ENCODE measurements around the gene FCHSD1.

FCHSD1 gene

GRCh38 chr5:141672841-141673813, 21.9 kb upstream of the FCHSD1 start:
- no peak for DNase-seq

DNA sequence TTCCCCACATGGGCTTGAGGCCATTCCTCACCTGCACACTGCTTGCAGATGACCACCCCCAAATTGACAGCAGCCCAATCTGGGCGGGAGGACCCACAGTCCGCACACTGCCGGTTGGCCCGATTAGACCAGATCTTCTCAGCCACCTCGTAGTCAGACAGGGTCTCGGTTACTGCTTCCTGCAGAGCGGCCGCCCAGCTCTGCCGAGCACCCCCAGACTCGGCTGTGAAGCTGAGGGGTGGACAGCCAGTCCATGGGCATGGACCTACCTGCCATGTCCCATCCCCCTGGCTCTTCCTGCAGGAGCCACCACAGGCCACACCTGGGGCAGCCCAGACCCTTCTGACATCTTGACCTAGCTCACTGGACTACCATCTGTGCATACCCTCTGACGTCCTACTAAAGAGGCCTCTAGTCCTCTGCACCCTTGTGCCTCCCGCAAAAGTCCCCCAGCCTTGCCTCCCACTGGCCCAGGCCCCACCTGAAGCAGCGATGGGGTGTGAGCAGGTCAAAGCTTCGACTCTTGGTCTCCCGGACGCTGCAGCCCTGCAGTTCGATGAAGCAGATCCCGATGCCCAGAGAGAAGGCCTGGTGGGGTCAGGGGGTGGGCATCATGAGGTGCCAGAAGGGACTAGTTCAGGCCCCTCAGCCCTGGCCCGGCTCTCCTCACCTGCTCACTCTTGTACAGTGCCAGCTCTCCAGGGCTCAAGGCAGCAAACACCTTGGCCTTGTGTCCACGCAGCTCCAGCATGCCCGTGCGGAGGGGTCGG, 21.0 kb upstream of the FCHSD1 start:
- no peak for DNase-seq

DNA sequence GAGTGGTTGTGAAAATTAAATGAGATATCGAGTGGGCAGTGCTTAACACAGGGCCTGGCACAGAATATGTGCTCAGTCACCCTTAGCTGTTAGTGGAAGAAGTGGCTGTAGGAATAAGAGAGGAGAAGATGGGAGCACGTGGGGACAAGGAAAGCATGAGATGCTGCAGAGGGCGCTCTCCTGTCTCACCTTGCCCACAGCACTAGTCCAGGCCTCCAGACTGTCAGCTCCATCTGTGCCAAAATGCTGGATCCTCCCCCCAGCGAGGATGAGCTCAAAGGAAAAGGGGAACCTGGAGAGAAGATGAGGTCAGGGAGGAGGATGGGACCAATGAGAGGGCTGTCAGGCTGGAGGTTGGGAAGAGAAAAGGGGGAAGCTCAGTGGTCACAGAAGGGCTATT, 18.3 kb upstream of the FCHSD1 start:
- no peak for DNase-seq

DNA sequence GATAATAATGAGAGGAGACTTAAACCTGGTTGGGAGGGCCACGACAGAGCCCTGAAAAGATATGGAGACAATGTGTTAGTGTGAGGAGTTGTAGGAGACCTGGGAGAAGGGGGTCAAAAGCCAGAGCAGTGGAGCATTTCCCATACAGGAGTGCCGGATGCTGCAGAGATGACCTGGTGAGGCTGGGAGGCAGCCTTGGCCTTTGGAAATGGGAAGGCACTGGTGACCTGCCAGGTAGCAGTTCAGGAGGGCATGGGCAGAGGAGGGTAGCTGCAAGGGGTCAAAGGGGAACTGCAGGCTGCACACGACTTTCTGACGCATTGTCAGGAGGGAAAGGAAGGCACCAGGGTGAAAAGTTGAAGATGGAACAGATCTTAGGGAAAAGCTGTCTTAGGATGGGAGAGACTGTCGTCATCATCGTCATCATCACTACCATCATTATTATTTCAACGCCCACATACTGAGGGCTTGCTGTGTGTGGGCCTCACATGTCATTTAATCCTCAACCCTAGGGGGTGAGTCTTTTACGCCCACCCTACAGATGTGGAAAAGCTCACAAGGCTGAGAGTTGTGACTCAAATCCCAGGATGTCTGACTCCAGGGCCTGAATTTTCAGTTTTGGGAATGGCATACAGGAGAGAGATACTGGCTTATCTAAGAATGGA, 17.5 kb upstream of the FCHSD1 start:
- DNase-seq, result no peak

DNA sequence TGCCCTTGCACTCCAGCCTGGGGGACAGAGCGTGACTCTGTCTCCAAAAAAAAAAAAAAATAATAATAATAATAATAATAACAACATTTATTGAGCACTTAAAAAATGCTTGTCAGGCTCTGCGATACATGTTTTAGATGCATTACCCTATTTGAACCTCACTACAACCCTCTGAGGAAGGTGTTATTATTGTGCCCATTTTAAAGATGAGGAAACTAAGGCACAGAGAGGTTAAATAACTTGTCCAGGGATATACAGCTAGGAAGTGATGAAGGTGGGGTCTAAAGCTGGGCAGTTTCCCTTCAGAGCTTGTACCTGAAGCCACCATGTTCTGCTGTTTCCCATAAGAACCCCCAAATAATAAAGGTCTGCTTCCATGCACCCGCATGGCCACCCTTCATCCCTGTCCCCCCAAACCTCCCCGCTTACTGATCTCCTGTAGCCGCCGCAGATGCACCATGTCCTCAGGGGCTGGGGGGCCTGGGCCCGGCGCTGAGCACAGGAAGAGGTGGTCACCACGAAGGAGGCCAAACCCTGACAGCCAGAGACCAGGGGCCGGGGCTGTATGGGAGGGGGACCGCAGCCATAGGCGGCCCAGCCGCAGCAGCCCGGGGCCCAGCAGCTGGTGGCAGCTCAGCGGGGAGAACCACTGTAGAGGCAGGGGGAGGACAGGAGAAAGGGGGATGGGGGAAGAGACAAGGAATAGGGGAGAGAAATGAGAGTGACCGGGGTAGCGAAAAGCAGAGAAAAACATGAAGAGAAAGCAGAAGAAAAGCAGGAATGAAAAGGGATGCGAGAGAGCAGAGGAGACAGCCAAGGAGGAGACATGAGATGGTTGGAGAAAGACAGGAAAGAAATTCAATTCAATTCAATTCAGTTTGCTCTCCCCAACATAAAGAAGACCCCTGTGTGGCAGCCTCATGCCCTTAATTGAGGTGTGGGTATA, 15.1 kb upstream of the FCHSD1 start:
- no peak for DNase-seq

DNA sequence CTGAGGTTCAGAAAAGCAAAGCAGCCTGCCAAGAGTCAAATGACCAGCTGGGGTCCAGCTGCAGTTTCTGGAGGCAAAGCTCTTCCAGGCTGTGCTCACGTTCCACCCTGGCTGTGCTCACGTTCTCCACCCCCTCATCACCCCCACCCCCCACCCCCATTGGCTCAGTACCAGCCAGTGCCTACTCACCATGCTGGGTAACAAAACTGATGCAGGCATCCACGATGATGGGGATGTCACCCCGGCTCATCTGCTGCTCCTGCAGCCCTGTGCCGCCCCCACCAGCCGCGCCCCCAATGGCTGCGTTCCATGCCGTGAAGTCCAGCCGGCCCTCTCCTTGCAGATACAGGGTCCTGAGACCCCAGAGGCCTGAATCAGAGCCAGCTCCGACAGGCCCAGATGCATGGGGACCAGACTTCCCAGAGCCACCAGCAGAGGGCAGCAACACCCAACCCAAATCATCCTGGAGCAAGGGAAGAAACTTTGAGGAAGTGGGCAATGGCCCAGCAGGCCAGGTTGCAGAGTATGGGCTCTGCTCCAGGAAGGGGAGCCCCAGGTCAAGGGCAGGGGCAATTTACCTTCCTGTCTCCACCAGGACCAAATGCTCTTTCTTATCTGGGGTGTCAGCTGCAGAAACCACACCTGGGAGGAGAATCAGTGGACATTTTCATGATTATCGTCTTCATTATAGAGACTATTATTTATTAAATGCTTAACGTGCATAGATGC, 13.7 kb upstream of the FCHSD1 start:
- peak; percentile 84 for DNase-seq

DNA sequence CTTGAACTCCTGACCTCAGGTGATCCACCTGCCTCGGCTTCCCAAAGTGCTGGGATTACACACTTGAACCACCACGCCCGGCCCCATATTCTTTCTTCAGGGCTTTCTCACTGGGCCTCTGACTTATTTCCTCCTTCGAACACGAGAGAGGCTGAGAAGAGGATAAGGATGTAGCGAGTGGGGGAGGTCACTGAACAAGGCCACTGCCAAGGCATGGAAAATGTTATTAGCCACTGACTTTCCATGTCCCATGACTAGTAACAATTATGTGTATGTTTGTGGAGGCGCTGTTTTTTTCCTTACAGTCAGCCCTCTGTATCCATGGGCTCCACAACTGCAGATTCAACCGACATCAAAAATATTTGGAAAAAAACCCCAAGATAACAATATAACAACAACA, 12.3 kb upstream of the FCHSD1 start:
- no peak for DNase-seq

GRCh38 chr5:141662028-141662427, 10.8 kb upstream of the FCHSD1 start:
- DNase-seq, result no peak

DNA sequence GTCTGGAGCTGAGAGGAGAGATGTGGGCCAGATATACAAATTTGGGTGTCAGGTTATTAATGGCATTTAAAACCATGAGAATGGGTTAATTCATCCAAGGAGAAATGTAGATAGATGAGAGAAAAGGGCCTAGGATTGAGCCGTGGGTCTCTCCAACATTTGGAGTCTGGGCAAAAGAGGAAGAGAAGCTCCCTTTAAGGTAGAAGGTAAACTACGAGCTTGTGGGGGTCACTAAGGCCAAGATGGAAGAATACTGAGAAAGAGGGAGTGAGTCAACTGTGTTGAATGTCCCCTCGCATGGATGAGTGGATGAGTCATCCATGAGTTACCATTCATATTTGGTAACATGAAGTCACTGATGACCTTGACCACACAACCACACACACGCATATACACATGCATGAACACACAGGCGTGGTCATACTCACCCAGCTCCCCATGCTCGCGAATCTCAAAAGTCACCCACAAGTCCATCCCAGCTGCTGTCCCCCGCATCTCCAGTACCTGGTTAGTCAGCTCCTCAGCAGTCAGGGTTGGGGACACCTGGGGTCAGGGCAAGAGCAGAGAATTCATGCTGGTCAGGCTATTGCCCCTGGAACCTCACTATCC, 6.8 kb upstream of the FCHSD1 start:
- DNase-seq, result no peak

DNA sequence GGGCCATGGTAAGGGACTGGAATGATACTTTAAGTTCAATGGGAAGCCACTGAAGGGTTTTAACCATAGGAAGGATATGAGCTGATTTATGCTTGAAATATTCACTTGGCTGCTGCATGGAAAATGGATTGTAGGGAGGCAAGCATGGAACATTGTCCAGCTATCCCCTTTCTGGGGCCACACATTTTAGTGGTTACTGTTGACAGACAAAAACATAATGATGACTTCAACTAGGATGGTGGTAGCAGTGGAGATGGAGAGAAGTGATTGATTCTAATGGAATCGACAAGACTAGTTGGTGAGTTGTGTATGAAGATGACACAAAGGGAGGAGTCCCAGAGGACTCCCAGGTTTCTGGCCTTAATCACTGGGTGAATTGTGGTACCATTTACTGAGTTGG, 6.2 kb upstream of the FCHSD1 start:
- DNase-seq, result no peak

DNA sequence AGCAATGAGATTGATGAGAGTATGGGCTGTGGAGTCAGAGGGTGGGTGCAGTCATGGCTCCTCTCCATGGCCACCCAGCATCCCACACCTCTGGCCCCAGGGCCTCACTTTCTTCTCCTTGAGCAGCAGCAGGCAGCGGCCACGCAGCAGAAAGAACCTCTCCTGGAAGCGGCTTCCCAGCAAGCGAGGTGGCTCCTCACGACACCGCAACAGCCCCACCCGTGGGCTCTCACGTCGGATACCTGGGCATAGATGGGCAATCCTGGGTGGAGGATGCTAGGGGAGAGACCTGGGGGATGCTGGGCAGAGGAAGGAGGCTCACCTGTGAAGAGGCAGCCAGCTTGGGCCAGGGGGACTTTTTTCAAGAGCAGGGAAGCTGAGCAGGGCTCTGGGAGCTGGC, 5.2 kb upstream of the FCHSD1 start:
- no peak for DNase-seq

GRCh38 chr5:141655020-141655419, 3.8 kb upstream of the FCHSD1 start:
- DNase-seq, result no peak

GRCh38 chr5:141654298-141654697, 3.1 kb upstream of the FCHSD1 start:
- no peak for DNase-seq

GRCh38 chr5:141651728-141652105, 499 bp upstream of the FCHSD1 start:
- DNase-seq, result no peak

- DNase-seq, result no peak
These were observed 1.2 kb downstream of the FCHSD1 start for GRCh38 chr5:141649972-141650371.

- no peak for DNase-seq
These were observed 2.0 kb downstream of the FCHSD1 start for GRCh38 chr5:141649056-141649688.

DNA sequence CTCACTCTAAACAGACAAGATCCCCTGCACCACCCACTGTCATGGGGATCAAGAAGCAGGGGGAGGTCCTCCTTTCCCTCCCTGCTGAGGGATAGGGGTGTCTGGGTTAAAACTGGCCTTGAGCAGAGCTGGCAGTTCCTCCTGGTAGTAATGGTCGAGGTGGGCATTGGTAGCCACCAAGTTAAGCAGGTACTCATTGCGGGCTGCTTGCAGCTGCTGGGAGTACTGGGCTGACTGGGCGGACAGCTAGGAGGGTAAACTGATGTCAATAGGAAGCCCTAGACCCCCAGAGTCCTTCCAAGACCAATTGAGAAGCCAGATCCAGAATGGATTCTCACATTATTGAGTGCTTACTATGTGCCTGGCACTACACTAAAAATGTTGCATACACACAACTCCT, 3.4 kb downstream of the FCHSD1 start:
- DNase-seq, result no peak

DNA sequence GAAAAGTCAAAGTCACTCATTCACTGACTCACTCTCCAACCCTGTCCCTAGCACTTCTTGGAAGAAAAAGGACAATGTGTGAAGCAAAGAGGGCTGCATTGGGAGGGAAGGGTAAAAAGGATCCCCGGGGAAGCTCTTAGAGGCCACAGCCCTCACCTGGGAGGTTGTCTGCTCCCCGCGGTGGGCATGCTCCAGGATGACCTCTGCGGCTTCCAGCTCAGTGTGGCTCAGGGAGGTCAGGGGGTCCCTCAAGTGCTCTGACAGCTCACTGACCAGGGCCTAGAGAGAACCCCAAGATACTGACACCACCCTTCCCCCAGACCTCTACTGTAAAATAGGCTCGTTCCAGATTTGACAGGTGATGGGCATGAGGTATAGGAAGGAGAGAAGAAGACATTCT, 4.0 kb downstream of the FCHSD1 start:
- no peak for DNase-seq

DNA sequence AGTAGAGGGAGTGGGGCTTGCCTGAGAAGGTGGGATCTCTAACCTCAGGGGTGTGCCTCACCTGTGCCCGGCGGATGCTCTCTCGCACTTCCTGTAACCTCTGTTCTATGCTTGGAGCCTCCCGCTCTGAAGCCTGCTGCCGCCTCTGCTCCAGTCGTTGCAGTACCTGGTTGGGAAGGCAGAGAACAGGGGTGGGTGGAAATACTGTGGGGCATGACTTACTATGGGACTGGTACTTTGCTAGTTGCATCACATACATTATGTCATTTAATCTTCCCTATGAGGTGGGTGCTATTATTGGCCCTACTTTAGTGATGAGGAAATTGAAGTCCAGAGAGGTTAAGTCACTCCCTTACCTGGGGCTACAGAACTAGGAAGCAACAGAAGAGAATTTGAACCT, 5.2 kb downstream of the FCHSD1 start:
- no peak for DNase-seq

GRCh38 chr5:141641634-141642267, 9.5 kb downstream of the FCHSD1 start:
- peak; percentile 14 for DNase-seq

Data from CD4-positive, alpha-beta T cell treated with Interleukin-17A for 4 hours (primary cell).